ENCODE measurements around the gene SFXN1. TPM values are rescaled to one million over a fixed set of nuclear protein-coding genes. Genes with fewer than 3 reads are reported as not detected.

SFXN1 gene
- total RNA-seq, 1 donor from 2014 or later: 30.1 TPM

- DNase-seq (ENCODE audit: low spot score): no peak
- intact Hi-C loops (cut with DNase I): no loop called here
Observed at GRCh38 chr5:175558801-175559480, 80.6 kb downstream of the SFXN1 start.

GRCh38 chr5:175560011-175560410 is 81.7 kb downstream of the SFXN1 start:
- intact Hi-C loops (cut with DNase I): no loop called here
- DNase-seq (ENCODE audit: low spot score): no peak

GRCh38 chr5:175561085-175561484 is 82.7 kb downstream of the SFXN1 start:
- intact Hi-C loops (cut with DNase I): no loop called here
- no peak for DNase-seq (ENCODE audit: low spot score)

GRCh38 chr5:175564716-175565115 is 86.4 kb downstream of the SFXN1 start:
- intact Hi-C loops (cut with DNase I): no loop called here
- no peak for DNase-seq (ENCODE audit: low spot score)

GRCh38 chr5:175566697-175567096 is 88.3 kb downstream of the SFXN1 start:
- no peak for DNase-seq (ENCODE audit: low spot score)
- intact Hi-C loops (cut with DNase I): no loop called here

GRCh38 chr5:175567954-175568353 is 89.6 kb downstream of the SFXN1 start:
- intact Hi-C loops (cut with DNase I): no loop called here
- DNase-seq (ENCODE audit: low spot score): no peak

- DNase-seq (ENCODE audit: low spot score): no peak
- intact Hi-C loops (cut with DNase I): loop anchor here (5.0 to 10.0 kb wide), 2 partner anchors 32 to 145 kb away; no protein-coding TSS in a partner anchor
Observed at GRCh38 chr5:175569701-175570100, 91.3 kb downstream of the SFXN1 start.

- intact Hi-C loops (cut with DNase I): loop anchor here (1.0 to 10.0 kb wide), 4 partner anchors 36 to 142 kb away; no protein-coding TSS in a partner anchor
- no peak for DNase-seq (ENCODE audit: low spot score)
Observed at GRCh38 chr5:175572886-175573285, 94.5 kb downstream of the SFXN1 start.

GRCh38 chr5:175573493-175574269 is 95.3 kb downstream of the SFXN1 start:
- intact Hi-C loops (cut with DNase I): loop anchor here (1.0 to 10.0 kb wide), 5 partner anchors 23 to 141 kb away; no protein-coding TSS in a partner anchor
- no peak for DNase-seq (ENCODE audit: low spot score)

- intact Hi-C loops (cut with DNase I): loop anchor here (2.0 to 10.0 kb wide), 2 partner anchors 22 to 140 kb away; no protein-coding TSS in a partner anchor
- DNase-seq (ENCODE audit: low spot score): no peak
Observed at GRCh38 chr5:175575301-175575700, 96.9 kb downstream of the SFXN1 start.

GRCh38 chr5:175576096-175576495 is 97.7 kb downstream of the SFXN1 start:
- no peak for DNase-seq (ENCODE audit: low spot score)
- intact Hi-C loops (cut with DNase I): loop anchor here (10.0 kb wide), 1 partner anchor 139 kb away; no protein-coding TSS in a partner anchor

GRCh38 chr5:175576591-175576990 is 98.2 kb downstream of the SFXN1 start:
- intact Hi-C loops (cut with DNase I): loop anchor here (10.0 kb wide), 1 partner anchor 138 kb away; no protein-coding TSS in a partner anchor
- DNase-seq (ENCODE audit: low spot score): no peak

Other genes starting within 250 kb of the SFXN1 start
- 0.05 TPM for gene DRD1, start 34.4 kb upstream of the SFXN1 start, total RNA-seq
- 60.1 TPM for gene HRH2, start 179.5 kb downstream of the SFXN1 start, total RNA-seq